ENCODE data around the gene OBSCN. TPM values are rescaled to one million over a fixed set of nuclear protein-coding genes. Genes with fewer than 3 reads are reported as not detected.

Gene OBSCN
- polyA plus RNA-seq, 1 donor from 2014 or later = 2.3 TPM

DNA sequence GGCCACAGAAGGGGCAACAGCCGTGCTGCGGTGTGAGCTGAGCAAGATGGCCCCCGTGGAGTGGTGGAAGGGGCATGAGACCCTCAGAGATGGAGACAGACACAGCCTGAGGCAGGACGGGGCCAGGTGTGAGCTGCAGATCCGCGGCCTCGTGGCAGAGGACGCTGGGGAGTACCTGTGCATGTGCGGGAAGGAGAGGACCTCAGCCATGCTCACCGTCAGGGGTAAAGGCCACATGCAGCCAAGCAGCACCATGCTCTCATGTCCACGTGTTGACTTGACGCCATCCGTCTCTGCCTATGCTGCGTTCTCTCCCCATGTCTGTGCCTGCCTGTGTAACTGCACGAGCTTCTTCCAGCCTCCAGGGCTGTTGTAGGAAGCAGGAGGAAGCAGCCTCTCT is 85.5 kb downstream of the OBSCN start:
- H3K4me3 Mint-ChIP-seq = no peak overlapping the region

DNA sequence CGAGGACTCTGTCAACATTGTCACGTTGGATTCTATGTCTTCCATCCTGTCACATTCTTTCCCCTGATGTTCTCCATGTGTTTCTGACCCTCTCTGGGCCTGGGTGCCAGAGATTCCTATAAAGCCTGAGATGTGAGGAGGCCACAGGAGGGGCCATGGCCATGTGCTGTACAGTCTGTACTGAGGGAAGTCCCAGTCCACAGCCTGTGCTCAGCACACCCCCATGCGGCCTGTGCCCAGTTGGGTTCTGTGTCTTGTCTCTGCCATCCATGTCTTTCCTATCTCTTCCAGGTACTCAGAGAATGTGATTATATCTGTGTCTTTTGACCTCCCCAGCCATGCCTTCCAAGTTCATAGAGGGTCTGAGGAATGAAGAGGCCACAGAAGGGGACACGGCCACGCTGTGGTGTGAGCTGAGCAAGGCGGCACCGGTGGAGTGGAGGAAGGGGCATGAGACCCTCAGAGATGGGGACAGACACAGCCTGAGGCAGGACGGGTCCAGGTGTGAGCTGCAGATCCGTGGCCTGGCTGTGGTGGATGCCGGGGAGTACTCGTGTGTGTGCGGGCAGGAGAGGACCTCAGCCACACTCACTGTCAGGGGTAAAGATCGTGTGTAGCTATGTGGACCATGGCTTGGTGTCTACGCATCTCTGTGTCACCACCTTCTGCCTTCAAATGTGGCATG is 86.1 kb downstream of the OBSCN start:
- H3K36me3 Mint-ChIP-seq = peaks cover 5% of the 10 kb centered on the region
- H3K27me3 Mint-ChIP-seq = no peaks in the 10 kb centered on the region
- no peaks in the 10 kb centered on the region for H3K4me1 Mint-ChIP-seq
- no peak overlapping the region for H3K4me3 Mint-ChIP-seq
- peaks cover 6 to 11% (median 6%) of the 10 kb centered on the region in 3 donors for H3K9me3 Mint-ChIP-seq
- peak overlapping the region in 1 of 3 donors; percentile 54 for H3K27ac Mint-ChIP-seq

More for the DNA sequence above, 85.5 kb downstream of the OBSCN start:
- H3K27ac Mint-ChIP-seq = no peak overlapping the region
- H3K27me3 Mint-ChIP-seq = no peaks in the 10 kb centered on the region
- peaks cover 6 to 11% (median 6%) of the 10 kb centered on the region in 3 donors for H3K9me3 Mint-ChIP-seq
- no peaks in the 10 kb centered on the region for H3K4me1 Mint-ChIP-seq
- H3K36me3 Mint-ChIP-seq = peaks cover 5% of the 10 kb centered on the region

DNA sequence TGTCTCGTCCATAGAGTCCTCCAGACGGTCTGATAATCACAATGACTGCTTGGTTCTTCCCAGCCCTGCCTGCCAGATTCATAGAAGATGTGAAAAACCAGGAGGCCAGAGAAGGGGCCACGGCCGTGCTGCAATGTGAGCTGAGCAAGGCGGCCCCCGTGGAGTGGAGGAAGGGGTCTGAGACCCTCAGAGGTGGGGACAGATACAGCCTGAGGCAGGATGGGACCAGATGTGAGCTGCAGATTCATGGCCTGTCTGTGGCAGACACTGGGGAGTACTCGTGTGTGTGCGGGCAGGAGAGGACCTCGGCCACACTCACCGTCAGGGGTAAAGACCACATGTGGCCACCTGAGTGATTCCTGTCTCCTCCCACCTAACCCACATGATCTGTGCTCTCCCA is 86.9 kb downstream of the OBSCN start:
- H3K27me3 Mint-ChIP-seq = no peaks in the 10 kb centered on the region
- peaks cover 6 to 11% (median 9%) of the 10 kb centered on the region in 3 donors for H3K9me3 Mint-ChIP-seq
- H3K4me1 Mint-ChIP-seq = no peaks in the 10 kb centered on the region
- H3K4me3 Mint-ChIP-seq = no peak overlapping the region
- H3K36me3 Mint-ChIP-seq = peaks cover 7% of the 10 kb centered on the region
- H3K27ac Mint-ChIP-seq = no peak overlapping the region

GRCh38 chr1:228295201-228295600 is 87.4 kb downstream of the OBSCN start:
- H3K4me1 Mint-ChIP-seq = no peaks in the 10 kb centered on the region
- H3K27me3 Mint-ChIP-seq = no peaks in the 10 kb centered on the region
- H3K4me3 Mint-ChIP-seq = no peak overlapping the region
- peaks cover 8% of the 10 kb centered on the region for H3K36me3 Mint-ChIP-seq
- no peak overlapping the region for H3K27ac Mint-ChIP-seq
- H3K9me3 Mint-ChIP-seq = peaks cover 6 to 11% (median 9%) of the 10 kb centered on the region in 3 donors

- H3K27ac Mint-ChIP-seq = no peak overlapping the region
- H3K4me3 Mint-ChIP-seq = no peak overlapping the region
These were observed 88.1 kb downstream of the OBSCN start for GRCh38 chr1:228295981-228296380.

DNA sequence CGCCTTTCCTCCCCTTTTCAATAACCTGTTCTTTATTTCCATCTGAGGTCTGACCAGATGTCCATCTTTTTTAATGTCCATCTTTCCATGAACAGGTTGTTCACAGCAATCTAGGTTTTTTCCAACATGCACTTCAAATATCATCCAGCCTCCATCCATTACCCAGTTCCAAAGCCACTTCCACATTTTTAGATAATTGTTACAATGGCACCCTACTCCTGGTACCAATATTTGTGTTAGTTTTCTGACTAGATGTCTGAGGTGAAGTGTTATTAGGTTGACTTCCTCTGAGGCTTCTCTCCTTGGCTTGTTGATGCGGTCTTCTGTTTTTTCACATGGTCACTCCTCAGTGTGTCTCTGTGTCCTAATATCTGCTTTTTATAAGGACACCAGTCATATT is 89.4 kb downstream of the OBSCN start:
- H3K36me3 Mint-ChIP-seq = peaks cover 11% of the 10 kb centered on the region

More at GRCh38 chr1:228295981-228296380, 88.1 kb downstream of the OBSCN start:
- H3K36me3 Mint-ChIP-seq = peaks cover 8% of the 10 kb centered on the region
- H3K4me1 Mint-ChIP-seq = no peaks in the 10 kb centered on the region
- no peaks in the 10 kb centered on the region for H3K27me3 Mint-ChIP-seq
- H3K9me3 Mint-ChIP-seq = peaks cover 8 to 17% (median 11%) of the 10 kb centered on the region in 3 donors

GRCh38 chr1:228297822-228298221 is 90.0 kb downstream of the OBSCN start:
- peaks cover 20 to 32% (median 25%) of the 10 kb centered on the region in 3 donors for H3K9me3 Mint-ChIP-seq
- H3K4me3 Mint-ChIP-seq = no peak overlapping the region
- H3K27ac Mint-ChIP-seq = no peak overlapping the region
- peaks cover 11% of the 10 kb centered on the region for H3K36me3 Mint-ChIP-seq
- no peaks in the 10 kb centered on the region for H3K27me3 Mint-ChIP-seq
- H3K4me1 Mint-ChIP-seq = no peaks in the 10 kb centered on the region

More for the DNA sequence above, 89.4 kb downstream of the OBSCN start:
- H3K27me3 Mint-ChIP-seq = no peaks in the 10 kb centered on the region
- H3K4me3 Mint-ChIP-seq = no peak overlapping the region
- no peak overlapping the region for H3K27ac Mint-ChIP-seq
- H3K4me1 Mint-ChIP-seq = no peaks in the 10 kb centered on the region
- peaks cover 15 to 27% (median 19%) of the 10 kb centered on the region in 3 donors for H3K9me3 Mint-ChIP-seq

GRCh38 chr1:228298471-228298870 is 90.6 kb downstream of the OBSCN start:
- Mint-ChIP-seq H3K4me1 (peaks cover 0 to 1% (median 0%) of the 10 kb centered on the region in 3 donors), H3K4me3 (no peak overlapping the region), H3K27ac (no peak overlapping the region), H3K27me3 (no peaks in the 10 kb centered on the region), H3K9me3 (peaks cover 21 to 37% (median 26%) of the 10 kb centered on the region in 3 donors), H3K36me3 (peaks cover 11% of the 10 kb centered on the region)

- peaks cover 21 to 37% (median 26%) of the 10 kb centered on the region in 3 donors for H3K9me3 Mint-ChIP-seq
- no peak overlapping the region for H3K27ac Mint-ChIP-seq
These were observed 91.4 kb downstream of the OBSCN start for GRCh38 chr1:228299211-228299610.

GRCh38 chr1:228299901-228300300 is 92.1 kb downstream of the OBSCN start:
- H3K36me3 Mint-ChIP-seq = peaks cover 7% of the 10 kb centered on the region
- H3K9me3 Mint-ChIP-seq = peaks cover 21 to 37% (median 26%) of the 10 kb centered on the region in 3 donors

More at GRCh38 chr1:228299211-228299610, 91.4 kb downstream of the OBSCN start:
- H3K4me1 Mint-ChIP-seq = peaks cover 0 to 1% (median 0%) of the 10 kb centered on the region in 3 donors
- peak overlapping the region in 1 of 4 donors; percentile 55 for H3K4me3 Mint-ChIP-seq
- H3K36me3 Mint-ChIP-seq = peaks cover 6% of the 10 kb centered on the region
- no peaks in the 10 kb centered on the region for H3K27me3 Mint-ChIP-seq

DNA sequence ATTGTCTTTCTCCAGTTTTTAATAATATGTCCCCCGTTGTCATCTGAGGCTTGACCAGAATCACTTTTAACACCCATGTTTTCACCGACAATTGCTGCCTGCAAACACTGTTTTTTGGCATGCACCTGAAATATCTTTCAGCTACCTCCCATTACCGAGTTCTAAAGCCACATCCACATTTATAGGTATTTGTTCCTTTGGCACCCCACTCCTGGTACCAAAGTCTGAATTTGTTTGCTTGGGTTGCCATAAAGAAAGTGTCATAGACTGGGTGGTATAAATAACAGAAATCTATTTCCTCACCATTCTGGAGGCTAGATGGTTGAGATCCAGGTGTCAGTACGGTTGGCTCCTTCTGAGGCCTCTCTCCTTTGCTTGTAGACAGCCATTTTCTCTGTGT is 94.2 kb downstream of the OBSCN start:
- Mint-ChIP-seq H3K9me3 (peaks cover 19 to 35% (median 24%) of the 10 kb centered on the region in 3 donors), H3K36me3 (peaks cover 7% of the 10 kb centered on the region), H3K27me3 (no peaks in the 10 kb centered on the region), H3K4me1 (peaks cover 0 to 3% (median 0%) of the 10 kb centered on the region in 3 donors), H3K27ac (no peak overlapping the region), H3K4me3 (peak overlapping the region in 1 of 4 donors; percentile 20)

More at GRCh38 chr1:228299901-228300300, 92.1 kb downstream of the OBSCN start:
- no peaks in the 10 kb centered on the region for H3K27me3 Mint-ChIP-seq
- H3K27ac Mint-ChIP-seq = peak overlapping the region in 1 of 3 donors; percentile 79
- H3K4me3 Mint-ChIP-seq = peak overlapping the region in 1 of 4 donors; percentile 32
- H3K4me1 Mint-ChIP-seq = peaks cover 0 to 3% (median 0%) of the 10 kb centered on the region in 3 donors

GRCh38 chr1:228303596-228303995 is 95.8 kb downstream of the OBSCN start:
- Mint-ChIP-seq H3K27me3 (no peaks in the 10 kb centered on the region), H3K27ac (no peak overlapping the region), H3K36me3 (peaks cover 7% of the 10 kb centered on the region), H3K9me3 (peaks cover 15 to 26% (median 20%) of the 10 kb centered on the region in 3 donors), H3K4me1 (peaks cover 0 to 3% (median 0%) of the 10 kb centered on the region in 3 donors), H3K4me3 (no peak overlapping the region)

DNA sequence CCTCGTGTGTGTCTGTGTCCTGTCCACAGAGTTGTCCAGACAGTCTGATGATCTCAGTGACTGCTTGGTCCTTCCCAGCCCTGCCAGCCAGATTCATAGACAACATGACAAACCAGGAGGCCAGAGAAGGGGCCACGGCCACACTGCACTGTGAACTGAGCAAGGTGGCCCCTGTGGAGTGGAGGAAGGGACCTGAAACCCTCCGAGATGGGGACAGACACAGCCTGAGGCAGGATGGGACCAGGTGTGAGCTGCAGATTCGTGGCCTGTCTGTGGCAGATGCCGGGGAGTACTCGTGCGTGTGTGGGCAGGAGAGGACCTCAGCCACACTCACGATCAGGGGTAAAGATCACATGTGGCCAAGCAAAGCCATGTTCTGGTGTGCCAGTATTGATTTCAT is 96.4 kb downstream of the OBSCN start:
- H3K27me3 Mint-ChIP-seq = no peaks in the 10 kb centered on the region
- H3K4me3 Mint-ChIP-seq = no peak overlapping the region
- peaks cover 15 to 26% (median 20%) of the 10 kb centered on the region in 3 donors for H3K9me3 Mint-ChIP-seq
- H3K36me3 Mint-ChIP-seq = peaks cover 7% of the 10 kb centered on the region
- peaks cover 0 to 3% (median 0%) of the 10 kb centered on the region in 3 donors for H3K4me1 Mint-ChIP-seq
- no peak overlapping the region for H3K27ac Mint-ChIP-seq

- H3K27me3 Mint-ChIP-seq = no peaks in the 10 kb centered on the region
- H3K36me3 Mint-ChIP-seq = peaks cover 5% of the 10 kb centered on the region
- H3K4me3 Mint-ChIP-seq = no peak overlapping the region
- H3K9me3 Mint-ChIP-seq = peaks cover 15 to 26% (median 17%) of the 10 kb centered on the region in 3 donors
- H3K4me1 Mint-ChIP-seq = peaks cover 0 to 3% (median 0%) of the 10 kb centered on the region in 3 donors
- H3K27ac Mint-ChIP-seq = no peak overlapping the region
These were observed 97.0 kb downstream of the OBSCN start for GRCh38 chr1:228304766-228305395.

DNA sequence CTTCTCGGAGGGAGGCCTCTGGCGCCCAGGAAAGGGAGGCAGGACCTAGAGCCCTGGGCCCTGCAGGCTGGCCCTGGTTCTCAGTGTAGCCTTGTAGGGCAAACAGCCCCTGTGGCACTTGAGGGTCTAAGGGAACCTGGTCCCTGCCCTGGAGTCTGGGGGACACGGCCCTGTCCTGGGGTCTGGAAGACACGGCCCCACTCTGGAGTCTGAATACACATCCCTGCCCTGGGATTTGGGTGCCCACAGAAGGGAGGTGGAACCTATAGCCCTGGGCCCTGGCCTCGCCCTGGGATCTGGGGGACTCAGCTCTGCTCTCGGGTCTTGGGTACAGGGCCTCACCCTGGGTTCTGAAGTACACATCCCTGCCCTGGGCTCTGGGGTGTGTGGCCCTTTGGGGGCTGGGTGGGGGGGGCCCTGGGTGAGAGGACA is 97.9 kb downstream of the OBSCN start:
- H3K36me3 Mint-ChIP-seq = peaks cover 5% of the 10 kb centered on the region
- H3K4me3 Mint-ChIP-seq = no peak overlapping the region
- H3K4me1 Mint-ChIP-seq = peaks cover 0 to 3% (median 0%) of the 10 kb centered on the region in 3 donors
- no peaks in the 10 kb centered on the region for H3K27me3 Mint-ChIP-seq
- H3K9me3 Mint-ChIP-seq = peaks cover 15 to 23% (median 17%) of the 10 kb centered on the region in 3 donors
- H3K27ac Mint-ChIP-seq = no peak overlapping the region

Measured in IgD-negative memory B cell (primary cell).